Measurements from ENCODE around the gene IL17RD. TPM values are rescaled to one million over a fixed set of nuclear protein-coding genes. Genes with fewer than 3 reads are reported as not detected.

The IL17RD gene
- total and polyA plus RNA-seq, 2 of the 4 experiments (the other 2 are of a cell fraction): 0.72 to 0.92 TPM

DNA sequence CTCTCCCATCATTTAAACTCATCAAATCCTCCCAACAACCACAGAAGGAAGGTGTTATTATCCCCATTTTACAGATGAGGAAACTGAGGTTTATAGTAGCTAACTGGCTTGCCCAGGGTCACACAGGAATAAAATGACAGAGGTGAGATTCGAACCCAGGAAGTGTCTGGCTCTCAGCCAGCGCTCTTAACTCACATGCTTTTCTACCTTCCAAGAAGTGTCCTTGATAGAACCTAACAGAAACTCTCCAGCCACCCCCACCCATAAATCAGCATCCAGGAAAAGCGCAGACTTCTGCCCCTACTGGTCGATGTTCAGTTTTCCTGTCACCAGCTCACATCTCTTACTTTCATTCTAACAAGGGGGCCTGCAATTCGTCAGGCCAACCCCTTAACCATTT lies 52.9 kb downstream of the IL17RD start:
- Histone ChIP-seq H3K27me3 (ENCODE audit: control insufficient read depth, insufficient read depth, low read length) (no peaks in the 10 kb centered on the region; the same call in 1 of the 2 replicates), H4K20me1 (ENCODE audit: insufficient read depth, low read length) (no peaks in the 10 kb centered on the region), H3K4me3 (ENCODE audit: insufficient read depth, low read depth, low read length) (no peak overlapping the region), H3K36me3 (ENCODE audit: control insufficient read depth, insufficient read depth, low read length) (no peaks in the 10 kb centered on the region), H3K4me2 (ENCODE audit: low read depth, low read length) (no peak overlapping the region), H3K79me1 (ENCODE audit: low read depth in 1 of 2, low read length in 2 of 2) (no peaks in the 10 kb centered on the region), H2BK15ac (ENCODE audit: low read depth, low read length) (no peak overlapping the region), H2BK5ac (ENCODE audit: low read depth, low read length, poor library complexity, severe bottlenecking) (no peak overlapping the region), H2AFZ (replicated peaks; ENCODE audit: low read length, poor library complexity) (no peak overlapping the region), H4K8ac (ENCODE audit: low read depth in 2 of 2, low read length in 2 of 2) (no peak overlapping the region), H3K9ac (ENCODE audit: low read depth, low read length) (no peak overlapping the region), H3K56ac (ENCODE audit: extremely low read depth, insufficient read depth, low read length) (no peak overlapping the region), H3K4ac (ENCODE audit: low read depth, low read length) (no peak overlapping the region), H3K18ac (ENCODE audit: low read depth, low read length) (no peak overlapping the region), H3K14ac (replicated peaks; ENCODE audit: low read depth, low read length) (no peak overlapping the region), H3K9me1 (ENCODE audit: insufficient read depth, low read length) (no peaks in the 10 kb centered on the region), H2AK5ac (ENCODE audit: low read depth, low read length) (no peak overlapping the region), H4K5ac (ENCODE audit: low read depth, low read length) (no peak overlapping the region), H4K91ac (ENCODE audit: insufficient read depth, low read depth, low read length) (no peak overlapping the region), H3K9me3 (ENCODE audit: control insufficient read depth, insufficient read depth, low read length) (no peaks in the 10 kb centered on the region), H2BK20ac (ENCODE audit: low read depth, low read length) (no peak overlapping the region), H3K23ac (ENCODE audit: low read depth, low read length) (no peak overlapping the region), H2BK120ac (ENCODE audit: low read depth, low read length) (no peak overlapping the region), H2AK9ac (replicated peaks; ENCODE audit: low read depth, low read length, poor library complexity) (no peak overlapping the region), H3K27ac (ENCODE audit: insufficient read depth, low read length) (no peak overlapping the region), H3K4me1 (ENCODE audit: control insufficient read depth, insufficient read depth, low read length) (no peaks in the 10 kb centered on the region)
- in situ Hi-C loops (cut with MboI; ENCODE audit: low sequenced_read_pairs): no loop called here
- TF ChIP-seq MAFK (IDR thresholded peaks at IDR 0.05; ENCODE audit: low read depth, low read length): no peak
- TF ChIP-seq RCOR1 (IDR thresholded peaks at IDR 0.05; ENCODE audit: insufficient replicate concordance, low read length): no peak
- TF ChIP-seq MAZ (IDR thresholded peaks at IDR 0.05; ENCODE audit: borderline replicate concordance, low read depth, low read length): no peak
- intact Hi-C loops (cut with micrococcal nuclease): no loop called here
- ChIA-PET POLR2A (ENCODE audit: unreplicated experiment) (no interaction called here), CTCF (interaction anchor here (1.0 to 2.5 kb wide), 3 partner anchors 11 to 58 kb away, joined by 3 to 8 read pairs (median 3); no protein-coding TSS in a partner anchor)
- no TSS peak for BruUV-seq (replicated peaks)
- no CpG with 5 or more reads among the region's 5 CpGs for WGBS, 2 experiments (ENCODE audit: extremely low coverage in 2 of 2, insufficient read length in 1 of 2)
- ATAC-seq (ENCODE audit: low read depth) (no peak), DNase-seq (no peak)
- dilution Hi-C loops (cut with HindIII; ENCODE audit: low sequenced_read_pairs, unreplicated experiment): no loop called here
